Parathyroid adenoma (tissue), 2 donors: ENCODE data around the gene TEX22.

Experiments used
- H2AFZ ChIP-seq: fragments of 300-600 bp; sonication (generic); one replicate; pipeline ENCODE4 v1.7.0; 2017; ENCODE audit warnings: antibody characterized with exemption, mild to moderate bottlenecking
- H3K27ac ChIP-seq: fragments of 300-600 bp; sonication (generic); one replicate; pipeline ENCODE4 v1.7.0; 2017
- H3K27me3 ChIP-seq: fragments of 300-600 bp; sonication (generic); one replicate; pipeline ENCODE4 v1.7.0; 2017; ENCODE audit warnings: low read length; ENCODE audit not compliant: control insufficient read depth, insufficient read depth
- H3K36me3 ChIP-seq: fragments of 300-600 bp; sonication (generic); one replicate; pipeline ENCODE4 v1.7.0; 2017; ENCODE audit warnings: low read length; ENCODE audit not compliant: control insufficient read depth, insufficient read depth
- H3K4me1 ChIP-seq: fragments of 300-600 bp; sonication (generic); one replicate; pipeline ENCODE4 v1.7.0; 2017; ENCODE audit warnings: control low read depth
- H3K4me2 ChIP-seq: fragments of 300-600 bp; sonication (generic); one replicate; pipeline ENCODE4 v1.7.0; 2017; ENCODE audit warnings: low read length
- H3K4me3 ChIP-seq: fragments of 300-600 bp; sonication (generic); one replicate; pipeline ENCODE4 v1.7.0; 2017; ENCODE audit warnings: low read depth, low read length
- H3K79me2 ChIP-seq: fragments of 300-600 bp; sonication (generic); one replicate; pipeline ENCODE4 v1.7.0; 2017; ENCODE audit warnings: control low read depth
- H3K9ac ChIP-seq: fragments of 300-600 bp; sonication (generic); one replicate; pipeline ENCODE4 v1.7.0; 2017; ENCODE audit warnings: mild to moderate bottlenecking
- H3K9me3 ChIP-seq: fragments of 300-600 bp; sonication (generic); one replicate; pipeline ENCODE4 v1.7.0; 2017; ENCODE audit warnings: low read length; ENCODE audit not compliant: control insufficient read depth
- TF ChIP-seq, protein P1 (sequence below): fragments of 300-600 bp; sonication (generic); IDR thresholded peaks from one replicate; pipeline ENCODE4 v1.7.0; 2017; ENCODE audit warnings: antibody characterized with exemption, mild to moderate bottlenecking
- donor health status: primary hyperparathyroidism.

Gene TEX22

DNA sequence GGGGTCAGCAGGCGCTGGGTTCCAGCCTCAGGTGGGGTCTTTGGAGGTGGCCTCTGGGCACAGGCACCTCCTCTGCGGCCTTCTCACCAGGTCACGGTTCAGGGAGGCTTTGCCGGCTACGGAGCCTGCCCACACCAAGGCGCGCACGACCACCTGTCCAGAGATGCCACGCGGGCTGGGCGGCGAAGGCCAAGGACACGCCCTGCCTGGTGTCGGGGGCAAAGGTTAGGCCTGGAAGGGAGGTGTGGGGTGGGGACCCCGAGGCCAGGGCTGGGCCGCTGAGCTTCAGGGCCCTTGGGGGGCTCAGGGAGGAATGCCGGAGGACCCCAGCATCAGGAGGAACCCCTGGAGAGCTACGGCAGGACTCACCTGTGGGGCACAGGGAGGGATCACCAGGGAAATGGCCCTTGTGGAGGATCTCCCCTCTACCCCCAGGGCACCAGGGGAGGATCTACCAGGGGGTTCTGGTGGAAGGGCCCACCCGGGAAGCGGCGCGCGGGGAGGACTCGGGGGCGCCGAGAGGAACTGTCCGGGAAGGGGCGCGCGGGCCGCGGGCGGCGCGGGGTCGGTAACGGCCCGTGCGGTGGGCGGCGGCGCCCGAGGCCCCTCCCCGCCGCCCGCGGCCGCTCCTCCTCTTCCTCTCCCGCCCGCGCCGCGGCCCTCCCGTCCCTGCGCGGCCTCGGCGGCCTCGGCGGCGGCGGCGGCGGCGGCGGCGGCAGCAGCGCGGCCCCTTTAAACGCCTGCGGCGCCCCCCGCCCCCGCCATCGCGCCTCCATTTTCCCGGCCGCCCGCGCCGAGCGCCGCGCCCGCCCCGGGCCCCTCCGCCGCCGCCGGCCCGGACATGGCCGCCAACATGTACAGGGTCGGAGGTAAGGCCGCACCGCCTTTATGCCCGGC is 21.1 kb downstream of the TEX22 start, which contains the start of gene MTA1:
Gene MTA1 (plus strand): TSS at position 633 of the 897 bp plus-strand sequence. CDS start 209 bp downstream, at position 842.
- H3K79me2 ChIP-seq: peaks cover 8% of the 10 kb centered on the region
- TF ChIP-seq, protein P1, sequence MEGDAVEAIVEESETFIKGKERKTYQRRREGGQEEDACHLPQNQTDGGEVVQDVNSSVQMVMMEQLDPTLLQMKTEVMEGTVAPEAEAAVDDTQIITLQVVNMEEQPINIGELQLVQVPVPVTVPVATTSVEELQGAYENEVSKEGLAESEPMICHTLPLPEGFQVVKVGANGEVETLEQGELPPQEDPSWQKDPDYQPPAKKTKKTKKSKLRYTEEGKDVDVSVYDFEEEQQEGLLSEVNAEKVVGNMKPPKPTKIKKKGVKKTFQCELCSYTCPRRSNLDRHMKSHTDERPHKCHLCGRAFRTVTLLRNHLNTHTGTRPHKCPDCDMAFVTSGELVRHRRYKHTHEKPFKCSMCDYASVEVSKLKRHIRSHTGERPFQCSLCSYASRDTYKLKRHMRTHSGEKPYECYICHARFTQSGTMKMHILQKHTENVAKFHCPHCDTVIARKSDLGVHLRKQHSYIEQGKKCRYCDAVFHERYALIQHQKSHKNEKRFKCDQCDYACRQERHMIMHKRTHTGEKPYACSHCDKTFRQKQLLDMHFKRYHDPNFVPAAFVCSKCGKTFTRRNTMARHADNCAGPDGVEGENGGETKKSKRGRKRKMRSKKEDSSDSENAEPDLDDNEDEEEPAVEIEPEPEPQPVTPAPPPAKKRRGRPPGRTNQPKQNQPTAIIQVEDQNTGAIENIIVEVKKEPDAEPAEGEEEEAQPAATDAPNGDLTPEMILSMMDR: no peak
- peak within 1 kb of the TSS; percentile 98 for H3K4me2 ChIP-seq
- H3K9ac ChIP-seq: no peak within 1 kb of the TSS
- H3K27me3 ChIP-seq: no peaks in the 10 kb centered on the region
- no peaks in the 10 kb centered on the region for H3K9me3 ChIP-seq
- no peak within 1 kb of the TSS for H3K27ac ChIP-seq
- no peaks in the 10 kb centered on the region for H3K36me3 ChIP-seq
- H3K4me3 ChIP-seq: peak within 1 kb of the TSS; percentile 65
- H3K4me1 ChIP-seq: peaks cover 14% of the 10 kb centered on the region
- H2AFZ ChIP-seq: peak within 1 kb of the TSS; percentile 99

DNA sequence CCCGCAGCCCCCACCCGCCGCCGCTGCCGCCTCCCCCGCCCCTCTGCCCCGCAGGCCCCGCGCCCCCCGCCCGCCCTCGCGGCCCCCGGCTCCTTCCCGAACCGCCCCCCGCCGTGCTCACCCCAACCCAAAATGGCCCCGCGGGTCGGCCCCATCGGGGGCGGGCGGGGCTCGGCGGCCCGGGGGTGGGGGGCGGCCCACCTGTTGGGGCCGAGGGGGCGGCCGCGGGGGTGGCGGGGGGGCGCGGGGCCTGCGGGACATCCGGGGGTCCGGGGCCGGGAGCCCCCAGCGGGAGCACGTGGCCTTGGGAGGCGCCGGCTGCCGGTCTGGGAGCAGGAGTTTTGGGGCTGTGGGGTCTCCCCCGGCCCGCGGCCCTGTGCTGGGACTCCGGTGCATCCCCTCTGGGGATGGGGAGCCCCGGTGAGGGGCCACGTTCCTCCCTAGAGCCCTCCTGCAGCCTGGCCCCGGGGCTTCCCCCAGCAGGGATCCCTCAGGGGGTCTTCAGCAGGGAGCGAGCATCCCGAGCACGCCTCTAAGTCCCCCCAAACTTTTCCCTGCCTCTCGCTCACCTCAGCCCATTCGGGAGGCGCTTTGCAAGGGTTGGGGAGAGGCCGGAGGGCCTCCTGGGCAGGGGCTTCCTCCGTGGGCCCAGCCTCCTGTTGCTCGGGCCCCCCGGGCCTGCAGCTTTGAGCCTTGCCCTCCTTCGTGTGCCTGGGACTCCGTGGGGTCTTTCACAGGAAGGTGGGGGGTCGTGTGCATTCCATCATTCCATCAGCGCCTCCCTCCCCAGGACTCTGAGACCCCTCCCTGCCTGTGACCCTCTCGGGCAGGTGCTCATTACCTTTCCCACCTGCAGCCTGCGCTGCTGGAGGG is 22.0 kb downstream of the TEX22 start:
- Histone ChIP-seq H3K9ac (no peak overlapping the region), H3K9me3 (no peaks in the 10 kb centered on the region), H3K27me3 (no peaks in the 10 kb centered on the region), H3K4me3 (peak overlapping the region; percentile 55), H3K27ac (no peak overlapping the region), H2AFZ (no peak overlapping the region), H3K4me2 (peak overlapping the region; percentile 86), H3K4me1 (peaks cover 14% of the 10 kb centered on the region), H3K36me3 (no peaks in the 10 kb centered on the region), H3K79me2 (peaks cover 12% of the 10 kb centered on the region)
- TF ChIP-seq, protein P1: no peak

DNA sequence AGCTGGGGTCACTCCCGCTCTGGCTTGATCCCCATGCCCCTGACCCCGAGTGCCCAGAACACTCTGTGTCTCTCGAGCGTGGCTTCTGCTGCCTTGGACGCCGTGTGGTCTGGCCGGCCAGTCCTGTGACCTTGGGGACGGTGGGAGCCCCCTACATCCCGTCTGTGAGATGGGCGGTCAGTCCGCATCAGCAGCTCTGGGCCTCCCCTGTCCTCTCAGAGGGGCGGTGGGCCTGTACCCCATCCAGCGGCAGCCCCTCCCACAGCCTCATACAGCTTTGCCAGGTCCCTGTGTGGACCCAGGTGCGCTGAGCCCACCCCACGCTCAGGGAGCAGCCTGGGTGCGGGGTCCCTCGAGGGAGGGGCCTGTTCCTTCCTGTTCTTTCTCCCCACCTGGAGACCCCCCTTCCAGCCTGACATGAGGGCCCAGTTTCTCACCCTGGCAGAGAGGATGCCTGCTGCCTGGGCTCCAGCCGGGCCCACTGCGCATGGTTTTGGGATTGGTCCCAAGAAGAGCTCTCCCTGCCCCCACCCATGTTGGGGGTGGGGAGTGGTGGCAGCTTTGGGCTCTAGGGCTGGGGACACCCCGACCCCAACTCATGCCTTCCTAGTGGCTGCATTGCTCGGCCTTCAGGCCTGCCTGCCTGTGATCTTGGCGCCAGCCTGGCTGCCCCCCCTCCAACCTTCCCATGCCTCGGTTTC is 22.8 kb downstream of the TEX22 start:
- Histone ChIP-seq H3K36me3 (no peaks in the 10 kb centered on the region), H3K4me2 (peak overlapping the region; percentile 86), H3K79me2 (peaks cover 12% of the 10 kb centered on the region), H2AFZ (no peak overlapping the region), H3K27me3 (no peaks in the 10 kb centered on the region), H3K4me3 (no peak overlapping the region), H3K9ac (no peak overlapping the region), H3K27ac (peak overlapping the region; percentile 3), H3K9me3 (no peaks in the 10 kb centered on the region), H3K4me1 (peaks cover 14% of the 10 kb centered on the region)
- TF ChIP-seq, protein P1: no peak

DNA sequence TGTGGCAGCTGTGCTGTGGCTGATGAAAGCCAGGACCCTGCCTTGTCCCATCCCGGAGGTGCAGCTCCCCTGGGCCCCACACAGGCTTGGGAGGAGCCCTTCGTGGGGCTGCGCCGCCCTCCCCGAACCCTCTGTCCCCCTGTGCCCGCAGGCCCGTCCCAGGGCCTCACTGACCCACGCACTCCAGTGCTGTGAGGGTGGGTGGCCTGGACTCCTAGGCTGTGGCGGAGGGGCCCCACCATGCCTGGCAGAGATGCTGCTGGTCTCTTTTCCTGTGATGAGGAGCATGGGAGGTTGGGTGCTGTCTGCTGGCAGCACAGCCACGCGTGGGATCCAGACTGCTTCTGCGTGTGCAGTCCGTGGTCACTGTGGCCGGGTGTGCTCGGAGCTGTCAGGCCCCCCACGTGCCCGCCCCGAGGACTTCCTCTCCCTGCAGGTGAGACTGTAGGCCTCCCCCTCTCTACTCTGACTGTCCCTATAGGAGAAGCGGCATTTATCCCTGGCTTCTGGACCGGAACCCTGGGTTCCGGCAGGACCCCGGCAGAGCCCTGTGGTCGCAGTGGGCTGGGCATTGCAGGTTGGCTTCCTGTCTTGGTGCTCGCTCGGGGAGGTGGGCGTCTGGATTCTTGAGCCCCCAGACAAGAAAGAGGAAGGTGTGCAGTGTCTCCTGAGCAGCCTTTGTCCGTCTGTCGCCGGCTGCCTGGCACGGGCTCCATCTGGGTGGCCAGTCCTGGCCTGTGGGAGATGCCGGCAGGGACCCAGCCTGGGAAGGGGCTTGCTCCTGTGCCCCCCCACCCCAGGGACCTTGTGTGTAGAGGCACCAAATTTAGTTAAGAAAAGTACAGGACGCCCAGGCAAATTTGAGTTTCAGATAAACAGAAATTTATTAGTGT is 23.6 kb downstream of the TEX22 start:
- no peak overlapping the region for H3K27ac ChIP-seq
- no peaks in the 10 kb centered on the region for H3K9me3 ChIP-seq
- no peak overlapping the region for H3K9ac ChIP-seq
- no peak overlapping the region for H3K4me3 ChIP-seq
- no peaks in the 10 kb centered on the region for H3K36me3 ChIP-seq
- peaks cover 14% of the 10 kb centered on the region for H3K4me1 ChIP-seq
- H3K79me2 ChIP-seq: peaks cover 12% of the 10 kb centered on the region
- no peak overlapping the region for H3K4me2 ChIP-seq
- H2AFZ ChIP-seq: no peak overlapping the region
- no peaks in the 10 kb centered on the region for H3K27me3 ChIP-seq
- TF ChIP-seq, protein P1: no peak
